Fibroblast of gingiva (primary cell): ENCODE measurements around the gene ASMTL.

Experiments used
- DNase-seq: peaks from one replicate; pipeline ENCODE4 v3.0.0-alpha.2; 2011; ENCODE audit warnings: low read depth

The ASMTL gene

DNA sequence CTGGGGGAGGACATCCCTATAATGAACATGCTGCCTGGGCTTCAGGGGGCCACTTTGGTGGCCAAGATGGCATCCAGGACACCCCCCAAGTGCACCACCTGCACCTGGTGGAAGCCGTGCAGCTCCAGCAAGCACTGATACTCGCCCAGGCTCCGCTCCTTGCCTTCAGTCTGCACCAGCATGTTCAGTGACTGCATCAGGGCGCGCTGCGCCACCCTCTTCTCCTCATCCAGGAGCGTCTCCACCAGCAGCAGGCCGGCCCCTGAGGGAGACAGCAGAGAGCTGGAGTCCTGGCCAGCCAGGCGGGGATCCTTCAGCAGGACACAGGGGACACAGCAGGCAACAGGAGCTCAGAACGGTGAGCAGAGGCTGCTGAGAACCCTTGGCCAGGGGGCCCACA, 49.5 kb downstream of the ASMTL start:
- DNase-seq: no peak

DNA sequence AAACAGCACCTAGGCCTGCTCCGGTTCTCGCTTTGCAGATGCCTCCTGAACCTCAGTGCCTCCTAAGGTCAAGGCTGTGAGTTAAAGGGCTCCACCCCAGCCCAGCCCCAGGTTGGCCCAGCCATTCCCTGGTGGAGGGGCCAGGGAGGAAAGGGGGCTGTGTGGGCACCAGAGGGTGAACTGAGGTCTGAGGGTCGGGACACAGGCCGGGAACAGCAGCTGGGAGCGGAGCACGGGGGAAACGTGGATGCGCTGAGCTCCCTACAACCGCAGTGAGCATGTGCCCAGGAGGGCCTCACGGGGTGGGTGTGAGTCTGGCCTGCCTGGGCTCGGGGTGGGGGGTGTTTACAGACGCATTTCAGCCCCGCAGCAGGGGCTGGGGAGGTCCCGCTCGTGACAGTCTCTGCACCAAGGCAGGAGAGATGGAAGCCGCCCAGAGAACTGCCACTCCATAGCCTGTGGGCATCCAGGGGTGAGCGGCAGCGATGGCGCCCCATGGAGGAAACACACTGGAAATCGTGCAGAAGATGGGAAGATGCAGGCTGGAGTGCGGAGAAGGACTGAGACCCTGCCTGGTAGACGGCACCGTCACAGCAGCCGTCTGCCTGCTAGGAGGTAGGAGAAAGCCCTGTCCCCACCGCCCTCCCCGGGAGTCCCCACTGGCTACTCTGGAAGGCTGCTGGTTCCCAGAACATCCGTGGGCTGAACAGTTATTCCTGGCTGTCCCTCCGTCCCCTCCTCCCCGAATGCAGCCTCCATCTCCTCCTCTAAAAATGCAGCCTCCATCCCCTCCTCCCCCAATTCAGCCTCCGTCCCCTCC, 50.9 kb downstream of the ASMTL start:
- no peak for DNase-seq

DNA sequence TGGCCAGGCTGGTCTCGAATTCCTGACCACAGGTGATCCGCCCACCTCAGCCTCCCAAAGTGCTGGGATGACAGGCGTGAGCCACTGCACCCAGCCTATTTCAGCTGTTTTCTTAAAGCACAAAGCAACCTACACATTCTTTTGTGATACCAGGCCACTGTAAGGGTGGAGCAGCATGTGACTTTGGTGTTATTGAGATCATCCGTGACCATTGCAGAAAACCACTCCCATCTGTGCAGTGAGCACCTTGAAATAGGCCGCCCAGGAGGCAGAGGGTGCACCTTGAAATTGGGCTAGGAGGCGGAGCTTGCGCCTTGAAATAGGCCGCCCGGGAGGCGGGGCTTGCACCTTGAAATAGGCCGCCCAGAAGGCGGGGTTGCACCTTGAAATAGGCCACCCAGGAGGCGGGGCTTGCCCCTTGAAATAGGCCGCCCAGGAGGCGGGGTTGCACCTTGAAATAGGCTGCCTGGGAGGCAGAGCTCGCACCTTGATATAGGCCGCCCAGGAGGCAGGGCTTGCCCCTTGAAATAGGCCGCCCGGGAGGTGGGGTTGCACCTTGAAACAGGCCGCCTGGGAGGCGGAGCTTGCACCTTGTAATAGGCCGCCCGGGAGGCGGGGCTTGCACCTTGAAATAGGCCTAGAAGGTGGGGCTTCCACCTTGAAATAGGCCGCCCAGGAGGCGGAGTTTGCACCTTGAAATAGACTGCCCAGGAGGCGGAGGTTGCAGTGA, 51.8 kb downstream of the ASMTL start:
- no peak for DNase-seq

GRCh38 chrX:1400049-1400448, 52.7 kb downstream of the ASMTL start:
- no peak for DNase-seq

DNA sequence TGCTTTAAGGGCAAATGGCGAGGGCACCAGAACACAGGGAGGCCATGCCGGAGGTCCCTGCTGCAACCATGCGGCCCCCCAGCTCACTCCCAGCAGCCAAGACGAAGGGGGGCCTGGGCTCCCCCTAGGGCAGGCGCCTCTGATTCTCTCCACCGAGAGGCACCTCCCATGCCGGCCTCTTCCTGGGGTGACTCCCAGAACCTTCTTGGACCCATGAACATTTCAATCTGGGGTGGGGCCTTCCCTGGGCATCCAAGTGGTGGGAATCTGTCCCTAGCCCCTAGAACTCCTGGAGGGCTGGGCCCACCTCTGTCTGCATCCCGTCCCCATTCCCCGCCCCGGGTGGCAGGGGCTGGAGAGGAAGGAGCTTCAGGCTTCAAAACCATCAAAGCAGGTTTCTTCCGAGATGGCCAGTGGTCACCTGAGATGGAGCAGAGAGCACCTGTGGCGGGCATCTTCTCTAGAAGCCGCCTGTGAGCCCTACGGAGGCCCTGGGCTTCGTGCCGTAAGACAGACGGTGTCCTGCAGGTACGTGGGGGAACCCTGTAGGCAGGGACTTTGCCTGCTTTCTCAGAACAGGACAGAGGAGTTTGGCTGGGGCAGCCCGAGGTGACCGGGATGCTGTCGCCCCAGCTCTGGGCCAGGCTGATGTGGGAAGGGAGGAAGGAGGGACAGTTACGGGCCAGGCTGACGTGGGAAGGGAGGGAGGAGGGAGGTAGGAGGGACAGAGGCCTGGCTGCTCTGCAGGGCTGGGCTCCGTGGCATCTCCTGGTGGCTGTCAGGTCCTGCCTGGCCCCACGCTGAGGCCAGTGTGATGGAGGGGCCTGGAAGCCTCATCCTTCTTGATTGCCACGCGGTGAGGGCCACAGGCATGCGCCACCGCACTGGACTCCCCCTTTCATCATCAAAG, 54.0 kb downstream of the ASMTL start:
- DNase-seq: no peak

- no peak for DNase-seq
Measured at GRCh38 chrX:1397441-1398270, 55.1 kb downstream of the ASMTL start.

DNA sequence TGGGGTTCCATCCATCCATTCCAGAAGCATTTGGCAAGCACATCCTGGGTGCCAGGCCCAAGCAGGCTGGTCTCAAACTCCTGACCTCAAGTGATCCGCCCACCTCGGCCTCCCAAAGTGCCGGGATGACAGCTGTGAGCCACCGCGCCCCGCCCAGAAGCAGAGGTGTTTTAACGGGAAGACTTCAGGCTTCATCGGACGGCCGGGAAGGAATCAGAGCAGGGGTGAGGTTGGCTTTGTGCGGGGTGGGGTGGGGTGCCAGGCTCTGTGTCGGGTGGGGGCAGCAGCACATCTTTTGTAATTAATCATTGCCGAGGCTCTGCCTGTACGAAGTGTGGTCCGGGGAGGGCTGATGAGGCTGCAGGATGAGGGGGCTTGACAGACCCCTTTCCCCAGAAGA, 55.7 kb downstream of the ASMTL start:
- no peak for DNase-seq

DNA sequence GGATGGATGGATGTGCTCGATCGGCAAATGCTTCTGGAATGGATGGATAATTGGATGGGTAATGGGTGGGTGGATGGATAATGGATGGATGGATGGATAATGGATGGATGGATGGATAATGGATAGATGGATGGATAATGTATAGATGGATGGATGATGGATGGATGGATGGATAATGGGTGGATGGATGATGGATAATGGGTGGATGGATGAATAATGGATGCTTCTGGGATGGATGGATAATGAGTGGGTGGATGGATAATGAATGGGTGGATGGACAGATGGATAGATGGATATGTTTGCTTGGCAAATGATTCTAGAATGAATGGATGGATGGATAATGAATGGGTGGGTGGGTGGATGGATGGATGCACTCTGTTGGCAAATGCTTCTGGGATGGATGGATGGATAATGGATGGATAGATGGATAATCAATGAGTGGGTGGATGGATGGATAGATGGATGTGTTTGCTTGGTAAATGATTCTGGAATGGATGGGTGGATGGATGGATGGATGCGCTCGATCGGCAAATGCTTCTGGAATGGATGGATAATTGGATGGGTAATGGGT, 57.0 kb downstream of the ASMTL start:
- no peak for DNase-seq

DNA sequence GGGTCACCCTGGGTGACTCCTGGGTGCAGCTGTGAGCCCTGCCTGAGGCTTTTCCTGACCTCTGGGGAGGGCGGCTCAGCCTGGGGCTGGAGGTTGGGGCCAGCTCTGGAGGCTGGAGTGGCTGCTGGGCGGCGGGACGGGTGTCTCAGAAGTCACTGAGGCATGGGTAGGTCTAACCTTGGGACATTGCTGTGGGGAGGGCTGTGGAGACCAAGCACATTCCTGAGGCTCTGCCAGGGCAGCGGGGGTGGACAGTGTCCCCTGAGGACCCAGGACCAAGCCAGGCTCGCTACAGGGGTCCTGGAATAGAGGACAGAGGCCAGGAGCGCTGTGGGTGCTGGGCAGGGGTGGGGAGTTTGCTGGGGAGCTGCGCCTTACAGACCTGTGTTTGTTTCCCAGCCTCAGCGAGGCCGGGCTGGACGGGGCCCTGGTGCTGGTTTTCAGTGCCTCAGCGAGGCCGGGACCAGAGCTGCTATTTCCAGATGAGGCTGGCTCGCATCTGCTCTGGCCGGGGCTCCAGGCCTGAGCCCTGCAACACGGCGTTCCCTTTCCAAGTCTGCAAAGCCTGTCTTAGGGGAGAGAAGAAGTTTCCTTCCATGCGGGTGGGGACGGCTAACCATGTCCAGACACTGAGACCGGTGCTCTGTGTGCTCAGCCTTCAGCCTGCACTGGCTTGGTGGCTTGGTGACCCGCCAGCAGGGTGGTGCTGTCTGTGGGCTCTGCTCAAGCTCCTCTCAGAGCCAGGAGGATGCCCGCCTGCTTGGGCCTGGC, 57.8 kb downstream of the ASMTL start:
- peak; percentile 50 for DNase-seq

DNA sequence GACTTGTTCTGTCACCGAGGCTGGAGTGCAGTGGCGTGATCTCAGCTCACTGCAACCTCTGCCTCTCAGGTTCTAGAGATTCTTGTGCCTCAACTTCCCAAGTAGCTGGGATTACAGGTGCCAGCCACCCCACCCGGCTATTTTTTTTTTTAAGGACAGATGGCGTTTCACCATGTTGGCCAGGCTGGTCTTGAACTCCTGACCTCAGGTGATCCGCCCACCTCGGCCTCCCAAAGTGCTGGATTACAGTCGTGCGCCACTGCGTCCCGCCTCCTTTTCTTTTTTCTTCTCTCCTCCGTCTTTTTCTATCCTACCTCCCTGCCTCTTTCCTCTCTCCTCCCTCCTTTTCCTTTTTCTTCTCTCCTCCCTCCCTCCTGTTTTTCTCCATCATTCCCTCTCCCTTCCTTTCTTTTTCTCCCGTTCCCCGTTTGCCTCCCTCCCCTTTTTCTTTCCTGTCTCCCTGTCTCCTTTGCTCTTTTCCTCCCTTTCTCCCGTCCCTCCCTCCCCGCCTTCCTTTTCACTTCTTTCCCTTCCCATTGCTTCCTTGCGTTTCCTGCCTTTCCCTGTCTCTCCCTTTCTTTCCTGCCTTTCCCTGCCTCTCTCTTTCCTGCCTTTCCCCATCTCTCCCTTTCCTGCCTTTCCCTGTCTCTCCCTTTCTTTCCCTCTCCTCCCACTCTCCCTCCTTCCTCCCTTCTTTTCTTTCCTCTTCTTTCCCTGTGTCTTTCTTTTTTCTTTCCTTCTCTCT, 58.7 kb downstream of the ASMTL start:
- no peak for DNase-seq

DNA sequence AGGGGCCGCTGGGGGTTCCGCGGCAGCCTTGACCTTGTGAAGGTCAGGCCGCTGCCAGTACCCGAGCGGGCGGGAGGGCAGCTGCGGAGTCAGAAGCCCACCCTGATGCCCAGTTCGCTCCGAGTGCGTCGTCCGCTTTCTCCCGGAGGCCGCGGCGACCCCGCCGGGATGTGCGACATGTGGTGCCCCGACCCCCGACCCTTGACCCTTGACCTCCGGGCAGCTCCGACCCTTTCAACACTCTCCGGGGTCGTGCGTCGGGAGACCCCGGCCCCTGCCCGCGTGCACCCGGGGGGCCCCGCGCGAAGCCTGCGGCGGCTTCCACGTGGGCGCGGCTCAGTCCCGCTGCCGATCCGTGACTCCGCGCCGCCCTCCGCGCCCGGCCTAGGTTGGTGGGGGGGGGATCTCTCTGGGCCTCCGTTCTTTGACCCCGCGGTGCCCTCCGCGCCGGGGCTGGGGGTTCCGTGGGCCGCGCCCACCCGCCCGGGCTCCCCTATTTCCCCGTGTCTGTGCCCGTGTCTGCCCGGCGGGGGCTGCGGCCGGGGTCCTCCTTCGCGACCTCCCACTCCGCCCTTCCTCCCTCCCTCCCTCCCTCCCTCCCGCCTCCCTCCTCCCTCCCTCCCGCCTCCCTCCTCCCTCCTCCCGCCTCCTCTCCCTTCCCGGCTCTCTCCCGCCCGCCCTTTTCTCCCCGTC, 60.2 kb downstream of the ASMTL start:
- peak; percentile 68 for DNase-seq

GRCh38 chrX:1391707-1392375, 60.9 kb downstream of the ASMTL start, which contains the start of gene SLC25A6:
Gene SLC25A6, minus strand, starts transcription at chrX:1392113. Its CDS starts 104 bp downstream, at chrX:1392009.
- DNase-seq: peak; percentile 98

GRCh38 chrX:1391370-1391706, 61.4 kb downstream of the ASMTL start:
- no peak for DNase-seq

- no peak for DNase-seq
Measured at GRCh38 chrX:1390621-1391369, 61.9 kb downstream of the ASMTL start.

GRCh38 chrX:1389993-1390285, 62.8 kb downstream of the ASMTL start:
- DNase-seq: no peak

- no peak for DNase-seq
Measured at GRCh38 chrX:1389181-1389992, 63.3 kb downstream of the ASMTL start.

DNA sequence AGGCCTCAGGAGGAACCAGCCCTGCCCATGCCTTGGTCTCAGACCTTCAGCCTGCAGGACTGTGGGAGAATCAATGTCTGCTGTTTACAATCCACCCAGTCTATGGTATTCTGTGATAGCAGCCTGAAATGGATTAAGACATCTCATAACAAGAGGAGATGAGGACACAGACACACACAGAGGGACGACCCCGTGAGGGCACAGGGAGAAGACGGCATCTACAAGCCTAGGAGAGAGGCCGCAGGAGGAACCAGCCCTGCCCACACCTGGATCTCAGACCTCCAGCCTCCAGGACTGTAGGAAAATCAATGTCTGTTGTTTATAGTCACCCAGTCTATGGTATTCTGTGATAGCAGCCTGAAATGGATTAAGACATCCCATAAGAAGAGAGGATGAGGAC, 64.1 kb downstream of the ASMTL start:
- no peak for DNase-seq
